IPS DF 4.7 (cell line): Measurements from ENCODE around the gene INSRR.

Experiments
- DNase-seq: peaks from one replicate; pipeline ENCODE4 v3.0.0-alpha.2; 2013; ENCODE audit warnings: low spot score; ENCODE audit errors: extremely low read depth

Gene INSRR

DNA sequence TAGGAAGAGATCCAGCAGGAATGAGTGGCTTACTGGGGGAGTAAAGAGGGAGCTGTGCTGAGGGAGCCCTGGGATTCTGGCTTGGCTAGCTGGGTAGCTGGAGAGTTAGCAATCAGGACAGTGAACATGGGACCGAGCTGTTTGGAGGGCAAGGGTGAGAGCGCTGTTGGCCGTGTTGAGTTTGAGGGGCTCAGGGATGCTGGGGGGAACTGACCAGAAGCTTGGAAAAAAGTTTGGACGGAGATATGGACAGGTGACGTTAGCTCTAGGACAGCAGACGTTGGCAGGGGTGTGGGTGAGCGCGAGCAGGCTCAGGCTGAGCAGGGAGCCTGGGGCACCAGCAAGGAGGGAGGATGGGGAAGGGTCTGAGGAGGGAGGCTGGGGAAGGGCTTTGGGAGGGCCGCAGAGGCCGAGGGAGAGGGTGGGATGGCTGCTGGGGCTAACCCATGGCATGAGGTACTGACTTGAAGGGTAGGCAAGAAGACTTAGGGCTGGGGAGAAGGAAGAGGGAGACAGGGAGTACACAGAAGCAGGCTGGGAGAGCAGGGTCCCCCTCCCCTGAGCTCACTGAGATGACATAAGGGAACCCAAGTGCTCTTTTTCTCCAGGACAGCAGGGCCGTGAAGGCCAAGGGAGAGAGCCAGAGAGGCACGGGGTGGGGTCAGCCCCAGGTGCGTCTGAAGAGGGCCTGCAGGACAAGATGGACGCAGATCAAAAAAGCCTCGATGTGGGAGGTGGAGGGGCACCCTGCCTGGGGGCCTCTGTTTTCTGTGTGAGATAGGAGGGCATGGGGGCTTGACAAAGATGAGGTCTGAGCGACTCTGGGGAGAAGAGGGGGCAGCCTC lies 50.5 kb downstream of the INSRR start:
- DNase-seq, result no peak

DNA sequence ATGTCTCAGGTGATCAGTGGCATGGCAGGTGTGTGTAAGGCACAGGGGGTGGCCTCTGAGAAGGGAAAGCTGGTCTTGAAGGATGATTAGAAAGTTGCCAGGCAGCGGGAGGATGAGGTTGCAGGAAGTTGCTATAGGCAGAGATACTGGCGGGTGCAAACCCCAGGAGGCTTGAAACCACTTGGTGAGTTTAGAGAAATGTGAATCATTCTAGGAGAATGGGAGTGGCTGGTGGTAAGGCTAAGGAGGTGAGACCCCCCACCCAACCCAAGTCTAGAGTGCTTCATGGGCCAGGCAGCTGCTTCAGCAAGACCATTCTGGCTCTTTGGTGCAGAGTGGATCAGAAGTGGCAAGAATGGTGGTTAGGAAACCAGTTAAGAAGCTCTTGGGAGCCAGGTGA lies 51.3 kb downstream of the INSRR start:
- no peak for DNase-seq

DNA sequence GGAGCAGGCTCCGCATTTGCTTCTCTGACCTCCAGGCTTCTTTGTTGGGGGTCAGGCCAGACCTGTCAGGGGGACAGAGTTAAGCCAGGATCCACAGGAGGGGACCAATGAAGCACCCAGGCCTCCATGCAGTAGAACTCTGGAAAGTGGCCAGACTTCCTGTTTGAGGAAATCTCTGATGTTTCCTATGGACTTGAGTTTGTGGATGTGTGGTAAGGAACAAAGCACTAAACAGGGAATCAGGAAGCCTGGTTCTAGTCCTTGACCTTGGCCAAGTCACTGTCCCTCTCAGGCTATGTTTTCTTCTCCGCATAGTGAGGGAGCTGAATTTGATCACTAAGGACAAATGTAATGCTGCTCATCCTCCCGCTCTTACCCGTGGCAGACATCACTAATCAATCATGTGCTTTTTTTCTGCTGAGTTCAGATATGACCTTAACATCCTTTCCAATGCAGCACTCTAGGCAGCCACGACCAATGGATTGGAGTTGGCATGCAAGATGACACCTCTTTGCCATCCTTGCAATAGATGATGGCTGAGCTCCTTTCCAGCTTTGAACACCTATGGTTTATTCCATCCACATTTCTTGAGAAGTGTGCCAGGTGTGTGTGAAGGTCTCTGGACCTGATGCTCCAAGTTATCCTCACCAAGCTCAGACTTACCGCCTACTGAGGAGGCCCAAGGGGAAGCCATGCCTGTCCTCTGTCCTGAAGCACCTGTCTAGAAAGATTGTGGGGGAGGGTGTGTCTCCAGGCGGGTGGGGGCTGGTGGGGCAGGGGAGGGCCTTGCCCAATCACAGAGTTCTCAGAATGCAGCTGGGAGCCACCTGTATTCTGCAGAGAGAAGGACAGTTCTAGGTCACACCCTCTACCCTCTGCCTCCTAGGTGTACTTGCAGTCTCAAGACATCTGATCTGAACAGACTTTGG lies 52.1 kb downstream of the INSRR start:
- DNase-seq, result no peak

DNA sequence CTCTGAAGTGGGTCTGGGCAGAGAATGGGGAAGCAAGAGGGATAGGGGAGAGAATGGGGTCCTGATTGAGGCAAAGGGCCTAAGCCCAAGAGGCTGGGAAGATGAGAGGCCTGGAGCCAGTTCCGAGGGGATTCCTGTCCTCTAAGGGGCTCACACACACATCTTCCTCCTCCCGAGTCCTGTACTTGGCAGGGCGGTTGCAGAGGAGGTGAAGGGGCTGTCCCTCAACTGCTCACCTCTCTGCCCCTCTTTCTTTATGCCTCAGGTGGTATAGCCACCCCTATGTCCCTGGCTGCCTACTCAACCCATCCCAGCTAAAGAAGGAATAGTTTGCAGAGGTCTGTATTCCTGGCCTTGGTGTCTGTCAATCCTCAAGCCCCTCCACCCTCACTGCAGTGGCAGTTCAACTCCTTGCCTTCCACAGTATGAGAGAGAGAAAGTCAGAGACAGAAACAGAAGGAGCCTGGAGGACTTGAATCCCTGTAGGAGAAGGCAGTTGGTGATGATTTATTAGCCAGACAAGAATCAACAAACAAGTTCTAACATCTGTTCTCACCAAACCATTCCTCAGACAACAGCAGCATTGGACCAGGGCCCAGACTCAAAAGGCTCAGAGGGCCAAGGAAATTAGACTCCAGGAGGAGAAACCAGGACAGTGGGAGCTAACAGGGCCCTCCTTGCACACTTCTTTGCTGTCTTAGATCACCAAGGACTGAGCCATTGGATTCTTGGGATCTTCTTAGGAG lies 53.0 kb downstream of the INSRR start:
- DNase-seq, result no peak

DNA sequence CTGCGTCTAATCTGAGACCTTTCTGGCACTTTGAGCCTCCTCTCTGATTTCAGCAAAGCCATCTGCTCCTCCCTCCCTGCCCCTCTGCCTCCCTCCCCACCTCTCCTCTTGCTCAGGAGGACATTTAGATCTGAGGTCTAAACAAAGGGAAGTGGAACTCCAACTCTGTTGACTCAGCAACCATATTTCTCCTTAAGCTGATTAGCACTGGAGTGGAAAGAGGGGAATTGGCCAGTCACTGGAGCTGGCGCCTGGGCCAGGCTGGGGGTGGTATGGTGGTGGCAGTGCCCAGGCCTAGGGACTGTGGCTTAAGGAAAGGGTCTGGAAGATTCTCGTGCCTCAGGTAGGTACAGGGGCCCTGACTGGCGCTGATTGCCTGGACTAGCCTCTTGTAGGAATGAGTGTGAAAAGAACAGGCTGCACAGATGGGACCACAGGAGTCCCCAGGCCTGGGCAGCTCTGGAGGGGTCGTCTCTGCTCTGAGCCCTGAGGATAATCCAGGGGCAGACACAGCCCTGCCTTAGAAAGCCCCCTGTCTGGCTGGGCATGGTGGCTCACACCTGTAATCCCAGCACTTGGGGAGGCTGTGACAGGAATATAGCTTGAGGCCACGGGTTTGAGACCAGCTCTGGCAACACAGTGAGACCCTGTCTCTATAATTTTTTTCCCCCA lies 54.2 kb downstream of the INSRR start:
- no peak for DNase-seq

DNA sequence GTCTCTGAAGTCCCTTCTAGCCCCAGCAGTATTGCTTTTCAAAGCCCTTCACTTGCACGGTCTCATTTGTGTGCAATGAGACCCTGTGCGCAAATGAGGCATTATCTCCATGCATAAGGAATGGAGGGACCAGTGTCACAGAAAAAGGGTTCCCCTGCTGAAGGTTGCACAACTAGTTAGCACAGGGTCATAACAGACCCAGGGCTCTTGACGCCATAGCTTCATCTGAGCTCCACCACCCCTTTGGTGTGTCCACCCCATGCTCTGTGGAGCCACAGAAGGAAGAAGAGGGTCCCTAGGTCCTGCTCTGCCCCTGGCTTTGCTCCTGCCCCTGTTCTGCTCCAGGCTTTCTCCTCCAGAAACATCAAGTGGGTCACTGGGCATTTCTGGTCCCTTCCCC lies 54.9 kb downstream of the INSRR start:
- DNase-seq, result no peak

DNA sequence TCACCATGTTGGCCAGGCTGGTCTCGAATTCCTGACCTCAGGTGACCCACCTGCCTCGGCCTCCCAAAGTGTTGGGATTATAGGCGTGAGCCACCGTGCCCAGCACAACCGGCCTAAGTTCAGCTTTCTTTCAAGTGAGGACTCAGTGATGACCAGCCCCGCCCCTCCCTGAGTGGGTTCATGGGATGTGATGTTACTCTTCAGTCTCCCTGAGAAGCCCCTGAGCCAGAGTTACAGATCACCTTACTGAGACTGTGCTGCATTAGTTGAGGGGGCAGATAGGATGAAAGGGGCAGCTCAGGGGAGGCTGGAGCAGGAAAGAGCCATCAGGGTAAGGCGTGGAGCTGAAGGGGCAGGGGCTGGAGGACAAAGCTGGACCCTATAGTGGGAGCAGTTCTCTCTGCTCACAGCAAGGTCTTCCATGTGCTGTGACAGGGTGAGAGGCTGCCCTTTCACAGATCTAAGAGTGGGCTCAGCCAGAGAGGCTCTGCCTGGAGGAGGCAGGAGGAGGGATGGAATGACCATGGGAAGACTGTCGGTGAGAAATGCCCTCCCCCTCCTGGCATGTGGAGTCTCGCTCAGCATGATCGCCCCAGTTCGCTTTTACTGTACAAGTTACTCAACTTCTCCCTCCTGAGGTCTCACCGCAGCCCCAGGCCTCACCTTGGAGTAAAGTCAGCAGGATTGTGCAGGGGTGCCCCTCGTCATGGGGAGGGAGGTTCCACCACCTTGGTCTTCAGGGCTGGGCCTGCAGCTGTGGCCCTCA lies 55.6 kb downstream of the INSRR start:
- DNase-seq, result no peak

DNA sequence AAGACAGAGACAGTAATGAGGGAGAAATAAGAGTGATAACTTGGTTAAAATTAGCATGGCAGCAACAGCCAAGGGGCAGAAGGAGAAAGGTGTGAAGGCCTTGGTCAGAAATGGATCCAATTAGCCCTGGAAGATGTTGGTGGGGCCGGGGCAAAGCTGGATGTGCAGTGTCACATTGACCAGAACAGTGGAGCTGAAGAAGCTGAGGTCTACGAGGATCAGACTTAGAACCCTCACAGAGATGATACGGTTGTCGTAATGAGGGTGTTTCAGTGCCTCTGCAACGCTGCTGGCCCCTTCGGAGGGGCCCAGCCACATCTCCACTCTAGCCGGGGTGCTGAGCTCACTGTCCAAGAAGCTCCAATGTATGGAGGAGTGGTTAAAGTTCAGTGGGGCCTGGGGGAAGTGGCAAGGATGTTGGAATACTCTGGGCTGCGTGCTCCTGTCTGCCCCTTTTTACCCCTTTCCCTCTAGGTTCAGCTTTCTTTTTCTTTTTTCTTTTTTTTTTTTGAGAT lies 56.4 kb downstream of the INSRR start:
- DNase-seq, result no peak

DNA sequence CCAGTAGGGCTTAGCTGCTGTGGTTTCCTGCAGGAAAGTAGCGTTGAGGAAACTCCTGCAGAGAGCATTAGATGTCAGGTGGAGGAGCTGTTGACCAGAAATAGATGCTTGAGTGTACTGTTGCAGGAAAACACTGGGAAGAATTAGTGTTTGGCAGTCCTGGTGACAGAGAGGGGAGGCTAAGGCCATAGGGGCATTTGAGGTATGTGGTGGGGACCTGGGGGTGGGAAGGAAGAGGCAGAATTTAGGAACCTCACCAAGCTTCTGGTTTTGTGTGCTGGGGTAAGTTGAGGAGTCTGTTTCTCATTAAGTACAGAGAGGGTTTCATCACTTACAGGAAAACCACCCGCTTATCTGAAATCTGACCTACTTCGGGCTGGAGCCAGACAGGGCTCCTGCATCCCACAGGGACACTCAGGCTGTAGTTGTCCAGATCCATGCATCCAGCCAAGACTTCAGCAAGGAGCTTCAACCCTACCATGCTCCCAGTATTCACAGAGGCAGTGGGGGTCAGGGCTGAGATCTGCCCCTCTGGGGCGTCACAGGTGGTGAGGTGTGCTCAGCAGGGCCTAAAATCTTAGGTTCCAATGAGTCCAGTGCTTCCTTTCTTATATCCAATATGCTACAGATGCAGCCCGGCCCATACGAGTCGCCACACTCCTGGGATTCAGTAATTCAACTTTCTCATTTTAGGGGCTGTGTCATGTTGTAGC lies 57.4 kb downstream of the INSRR start:
- no peak for DNase-seq

DNA sequence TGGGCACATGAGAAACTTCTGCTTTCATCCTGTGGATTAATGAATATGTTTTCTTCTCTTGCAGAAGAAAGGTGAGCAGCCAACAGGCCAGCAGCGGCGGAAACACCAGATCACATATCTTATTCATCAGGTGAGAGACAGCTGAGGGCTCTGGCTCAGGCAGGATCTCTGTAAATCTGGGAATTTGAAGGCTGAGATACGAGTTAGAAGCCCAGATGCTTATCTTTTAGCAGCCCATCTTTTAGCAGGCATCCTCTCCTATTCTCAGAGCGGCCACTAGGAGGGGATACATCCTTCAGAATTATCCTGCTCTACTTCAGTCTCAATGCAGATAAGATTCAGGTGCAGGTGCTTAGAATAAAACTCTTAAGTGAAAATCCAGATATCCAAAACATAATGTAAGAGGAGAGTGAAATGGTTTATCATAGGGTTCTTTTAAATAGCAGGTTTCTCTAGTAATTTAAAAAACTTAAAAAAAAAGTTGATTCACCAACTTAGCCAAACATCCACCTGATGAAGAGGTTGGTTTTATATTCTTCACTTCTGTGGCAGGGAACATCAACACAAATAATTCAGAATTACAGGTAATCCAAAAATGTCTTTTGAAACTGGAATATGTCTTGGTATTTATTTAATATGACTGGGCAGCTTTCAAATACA lies 61.6 kb downstream of the INSRR start:
- DNase-seq, result no peak

DNA sequence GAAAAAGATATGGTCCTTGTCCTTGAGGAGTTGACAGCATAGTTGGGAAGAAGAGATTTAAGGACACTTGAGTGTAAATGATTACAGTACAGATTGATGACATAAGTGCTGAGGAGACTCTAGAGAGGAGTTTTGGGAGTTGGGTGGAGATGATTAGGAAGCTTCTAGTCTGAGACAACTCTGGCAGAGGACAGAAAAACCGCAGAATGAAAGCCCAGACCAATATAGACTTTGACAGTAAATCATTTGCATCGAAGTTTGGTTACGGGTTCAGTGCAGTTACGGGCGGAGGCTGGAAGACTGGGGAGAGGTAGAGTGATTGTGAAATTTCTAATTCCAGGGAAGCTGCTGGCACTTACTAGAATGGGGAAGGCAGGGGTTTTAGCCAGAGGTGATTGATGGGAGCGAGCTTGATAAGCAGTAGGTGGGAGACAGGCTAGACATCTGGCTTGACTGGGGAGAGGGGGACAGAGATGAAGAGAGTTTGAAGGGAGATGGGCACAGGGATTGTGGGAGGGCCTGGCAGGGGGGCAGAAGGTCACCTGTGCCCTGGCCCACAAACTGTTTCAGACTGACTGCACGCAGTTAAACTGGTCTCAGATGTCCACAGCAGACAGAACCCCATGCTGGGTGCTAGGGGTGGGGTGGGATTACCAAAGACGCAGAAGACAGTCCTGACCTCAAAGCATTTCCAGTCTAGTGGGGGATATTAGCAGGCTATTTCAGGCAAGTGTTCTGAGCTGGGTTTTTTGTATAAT lies 62.4 kb downstream of the INSRR start:
- no peak for DNase-seq

DNA sequence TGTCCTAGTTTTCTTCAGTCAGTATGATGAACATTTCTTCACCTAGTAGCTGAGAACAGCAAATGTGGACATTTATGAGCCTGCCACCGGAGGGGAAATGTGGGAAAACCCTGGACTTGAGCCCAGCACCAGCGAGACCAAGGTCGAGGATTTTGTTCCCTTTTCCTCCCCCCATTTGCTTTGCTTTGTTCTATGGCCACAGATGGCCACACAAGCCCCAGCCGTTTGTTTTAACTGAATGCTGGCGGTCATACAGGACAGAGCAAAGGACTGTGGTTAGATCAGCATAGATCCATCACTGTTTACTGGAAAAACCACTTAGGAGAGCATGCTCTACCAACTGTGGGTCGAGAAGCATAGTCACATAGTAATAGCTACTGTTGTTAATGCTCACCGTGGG lies 63.1 kb downstream of the INSRR start:
- DNase-seq, result no peak

DNA sequence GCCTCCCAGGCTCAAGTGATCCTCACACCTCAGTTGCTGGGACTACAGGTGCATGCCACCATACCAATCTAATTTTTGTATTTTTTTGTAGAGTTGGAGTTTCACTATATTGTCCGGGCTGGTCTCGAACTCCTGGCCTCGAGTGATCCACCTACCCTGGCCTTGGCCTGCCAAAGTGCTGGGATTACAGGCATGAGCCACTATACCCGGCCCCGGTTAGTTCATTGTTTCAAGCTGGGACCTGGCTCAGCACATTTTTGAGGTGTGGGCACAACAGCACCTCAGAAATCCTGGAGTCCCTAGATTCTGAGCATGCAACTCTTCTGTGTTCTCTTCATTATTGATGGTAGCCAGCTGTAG lies 63.6 kb downstream of the INSRR start:
- no peak for DNase-seq

DNA sequence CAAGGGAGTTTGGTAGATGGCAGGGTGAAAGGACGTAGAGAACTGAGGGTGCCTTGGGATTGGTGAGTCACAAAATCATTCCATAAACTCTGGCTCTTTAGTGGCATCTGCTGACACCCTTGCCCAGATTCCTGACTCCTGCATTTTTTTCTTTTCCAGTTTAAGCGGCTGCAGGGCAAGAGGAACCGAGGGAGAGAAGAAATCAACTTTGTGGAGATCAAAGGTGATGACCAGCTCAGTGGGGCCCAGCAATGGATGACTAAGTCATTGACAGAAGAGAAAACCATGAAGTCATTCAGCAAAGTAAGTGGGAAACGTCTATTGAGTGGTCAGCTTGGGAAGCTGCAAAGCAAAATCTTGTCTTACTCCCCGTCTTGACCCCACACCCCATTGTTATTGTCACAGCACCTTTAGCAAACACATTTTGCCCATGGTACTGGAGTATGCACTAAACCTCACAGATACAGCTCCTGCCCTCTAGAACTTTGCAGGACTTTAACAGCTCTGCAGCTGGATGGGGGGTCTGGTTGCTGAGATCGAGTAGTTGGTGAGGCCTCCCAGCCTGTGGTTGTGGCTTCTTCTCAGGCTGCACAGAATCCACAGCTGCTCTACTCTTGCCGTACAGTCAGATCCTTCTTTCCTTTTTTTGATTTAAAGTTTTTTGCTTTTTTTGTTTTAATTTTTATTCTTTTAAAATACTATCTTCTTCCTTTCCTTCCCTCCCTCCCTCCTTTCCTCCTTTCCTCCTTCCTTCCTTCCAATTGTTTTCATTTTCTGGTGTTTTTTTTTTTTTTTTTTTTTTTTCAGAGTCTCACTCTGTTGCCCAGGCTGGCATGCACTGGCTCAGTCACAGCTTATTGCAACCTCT lies 64.2 kb downstream of the INSRR start:
- DNase-seq, result no peak
